Activated naive CD4-positive, alpha-beta T cell treated with anti-CD3 and anti-CD28 coated beads, Interleukin-2, amount 50 U/mL, for 16 hours (primary cell): Measurements from ENCODE around the gene NTN1.
"Not testable (repeated sequence)": the region's sequence is repeated elsewhere in the genome, so short reads cannot be mapped to it uniquely, and the experiment has no call there.

Source experiments
- DNase-seq: peaks from one replicate; pipeline ENCODE4 v3.0.0-alpha.2; 2020

NTN1 gene

GRCh38 chr17:9021158-9021991 lies at the start of gene NTN1:
Gene NTN1 (plus strand): TSS chr17:9021510. CDS start chr17:9022374, 864 bp downstream.
- DNase-seq = peak; percentile 74

- no peak for DNase-seq
Measured at GRCh38 chr17:8975091-8975725, 46.1 kb upstream of the NTN1 start.

- DNase-seq = no peak
Measured at GRCh38 chr17:8976638-8977037, 44.7 kb upstream of the NTN1 start.

- DNase-seq = no peak
Measured at GRCh38 chr17:8979715-8980114, 41.6 kb upstream of the NTN1 start.

- no peak for DNase-seq
Measured at GRCh38 chr17:8981443-8981842, 39.9 kb upstream of the NTN1 start.

GRCh38 chr17:8984225-8984624 lies 37.1 kb upstream of the NTN1 start:
- DNase-seq = not testable (repeated sequence)

- no peak for DNase-seq
Measured at GRCh38 chr17:8985054-8985701, 36.1 kb upstream of the NTN1 start.

GRCh38 chr17:8986295-8986694 lies 35.0 kb upstream of the NTN1 start:
- no peak for DNase-seq

GRCh38 chr17:8988263-8988935 lies 32.9 kb upstream of the NTN1 start:
- not testable (repeated sequence) for DNase-seq

- DNase-seq = peak; percentile 70
Measured at GRCh38 chr17:8991514-8992285, 29.6 kb upstream of the NTN1 start.

GRCh38 chr17:8994319-8994718 lies 27.0 kb upstream of the NTN1 start:
- DNase-seq = peak; percentile 73

- DNase-seq = no peak
Measured at GRCh38 chr17:8995711-8996110, 25.6 kb upstream of the NTN1 start.

GRCh38 chr17:8997994-8998628 lies 23.2 kb upstream of the NTN1 start:
- DNase-seq = peak; percentile 80

GRCh38 chr17:9001559-9001958 lies 19.8 kb upstream of the NTN1 start:
- DNase-seq = no peak

GRCh38 chr17:9002227-9002605 lies 19.1 kb upstream of the NTN1 start:
- no peak for DNase-seq

GRCh38 chr17:9002606-9003354 lies 18.5 kb upstream of the NTN1 start:
- peak; percentile 41 for DNase-seq

GRCh38 chr17:9003355-9004131 lies 17.8 kb upstream of the NTN1 start:
- no peak for DNase-seq

GRCh38 chr17:9004132-9004960 lies 17.0 kb upstream of the NTN1 start:
- no peak for DNase-seq

GRCh38 chr17:9004961-9005285 lies 16.4 kb upstream of the NTN1 start:
- DNase-seq = no peak
